Progenitor cell of endocrine pancreas (in vitro differentiated cells): ENCODE results near the gene MAZ. TPM values are rescaled to one million over a fixed set of nuclear protein-coding genes. Genes with fewer than 3 reads are reported as not detected.

Source experiments
- DNase-seq: peaks from one replicate; pipeline ENCODE4 v3.0.0; 2021; ENCODE audit warnings: low spot score; ENCODE audit not compliant: unreplicated experiment
- H3K27ac Mint-ChIP-seq: 2 replicates; pipeline ENCODE4 v1.8.0; 2021; ENCODE audit warnings: mild to moderate bottlenecking, moderate library complexity, mixed read lengths
- H3K27me3 Mint-ChIP-seq: 2 replicates; pipeline ENCODE4 v1.8.0; 2021; ENCODE audit warnings: mixed read lengths
- H3K36me3 Mint-ChIP-seq: 2 replicates; pipeline ENCODE4 v1.8.0; 2022; ENCODE audit warnings: mixed read lengths; ENCODE audit not compliant: insufficient read depth
- H3K4me1 Mint-ChIP-seq: 2 replicates; pipeline ENCODE4 v1.8.0; 2021; ENCODE audit warnings: low read depth, mixed read lengths
- H3K4me3 Mint-ChIP-seq: 2 replicates; pipeline ENCODE4 v1.8.0; 2021; ENCODE audit warnings: low read depth, mild to moderate bottlenecking, moderate library complexity, mixed read lengths
- H3K9me3 Mint-ChIP-seq: 2 replicates; pipeline ENCODE4 v1.8.0; 2021; ENCODE audit warnings: low read depth, mixed read lengths
- total RNA-seq: library from RNA; stranded (reverse); gene quantifications from 2 replicates; pipeline ENCODE4 v1.2.1, GENCODE V29; 2021
- TF ChIP-seq, protein P1 (sequence below): fragments of 200-600 bp; sonication (generic); IDR thresholded peaks from one replicate; pipeline ENCODE4 v1.5.0; 2021; ENCODE audit warnings: antibody characterized with exemption, mild to moderate bottlenecking; ENCODE audit not compliant: unreplicated experiment

MAZ gene
- total RNA-seq, 1 donor from 2014 or later = 347 TPM

DNA sequence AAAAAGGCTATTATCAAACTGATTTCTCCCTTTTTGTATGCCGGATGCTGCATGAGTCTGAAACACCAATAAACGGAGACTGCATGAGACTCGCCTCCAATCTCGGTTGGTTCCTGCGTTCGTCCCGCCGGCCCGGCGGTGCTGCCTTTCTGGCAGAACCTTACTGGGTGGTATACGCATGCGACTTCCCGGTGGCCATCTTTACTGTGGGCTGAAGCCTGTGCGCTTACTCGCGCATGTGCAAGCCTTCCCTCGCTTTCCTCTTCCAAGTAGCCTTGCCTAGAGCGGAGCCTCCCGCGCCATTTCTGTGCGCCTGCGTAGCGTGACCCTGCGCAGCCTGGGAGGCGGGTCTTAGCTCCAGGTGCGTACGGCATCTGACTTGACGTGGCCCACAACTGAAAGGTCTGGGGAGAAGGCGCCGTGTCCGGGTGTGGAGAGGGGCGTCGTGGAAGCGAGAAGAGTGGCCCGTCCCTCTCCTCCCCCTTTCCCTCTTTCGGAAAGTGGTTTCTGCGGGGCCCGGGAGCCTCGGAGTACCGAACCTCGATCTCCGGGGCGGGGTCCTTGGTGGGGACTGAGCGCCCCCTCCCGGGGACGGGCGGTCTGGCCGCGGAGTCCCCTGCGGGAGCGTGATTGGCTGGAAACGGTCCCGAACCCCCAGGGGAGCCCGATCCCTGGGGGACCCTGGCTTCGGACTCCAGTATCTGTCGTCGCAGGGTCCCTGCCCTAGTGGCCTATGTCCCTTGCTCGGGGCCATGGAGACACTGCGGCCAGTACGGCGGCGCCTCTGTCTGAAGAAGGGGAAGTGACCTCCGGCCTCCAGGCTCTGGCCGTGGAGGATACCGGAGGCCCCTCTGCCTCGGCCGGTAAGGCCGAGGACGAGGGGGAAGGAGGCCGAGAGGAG lies 9.7 kb downstream of the MAZ start, which contains the start of gene PAGR1:
Gene PAGR1 (plus strand): TSS at position 360 of the 901 bp plus-strand sequence. CDS start 374 bp downstream, at position 734.
- H3K9me3 Mint-ChIP-seq = no peaks in the 10 kb centered on the region
- peaks cover 14% of the 10 kb centered on the region for H3K27me3 Mint-ChIP-seq
- peak within 1 kb of the TSS; percentile 85 for H3K4me3 Mint-ChIP-seq

DNA sequence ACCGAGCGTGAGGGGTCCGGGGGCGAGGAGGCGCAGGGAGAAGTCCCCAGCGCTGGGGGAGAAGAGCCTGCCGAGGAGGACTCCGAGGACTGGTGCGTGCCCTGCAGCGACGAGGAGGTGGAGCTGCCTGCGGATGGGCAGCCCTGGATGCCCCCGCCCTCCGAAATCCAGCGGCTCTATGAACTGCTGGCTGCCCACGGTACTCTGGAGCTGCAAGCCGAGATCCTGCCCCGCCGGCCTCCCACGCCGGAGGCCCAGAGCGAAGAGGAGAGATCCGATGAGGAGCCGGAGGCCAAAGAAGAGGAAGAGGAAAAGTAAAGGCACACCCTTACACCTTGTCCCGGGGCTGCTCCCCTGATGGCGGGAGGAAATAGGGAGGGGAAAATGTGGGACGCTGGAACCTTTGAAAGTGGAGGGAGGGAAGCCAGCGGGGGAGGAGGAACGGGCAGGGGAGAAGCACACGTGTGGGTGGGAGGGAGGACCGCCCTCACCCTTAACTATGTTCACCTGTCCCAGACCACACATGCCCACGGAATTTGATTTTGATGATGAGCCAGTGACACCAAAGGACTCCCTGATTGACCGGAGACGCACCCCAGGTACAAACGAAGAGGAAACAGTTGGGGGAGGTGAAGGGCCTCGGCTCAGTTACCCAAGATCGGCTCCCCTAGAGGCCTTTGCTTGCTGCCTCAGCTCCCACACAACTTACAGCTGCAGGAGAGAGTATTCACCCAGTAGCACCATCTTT lies 10.5 kb downstream of the MAZ start:
- TF ChIP-seq, protein P1, sequence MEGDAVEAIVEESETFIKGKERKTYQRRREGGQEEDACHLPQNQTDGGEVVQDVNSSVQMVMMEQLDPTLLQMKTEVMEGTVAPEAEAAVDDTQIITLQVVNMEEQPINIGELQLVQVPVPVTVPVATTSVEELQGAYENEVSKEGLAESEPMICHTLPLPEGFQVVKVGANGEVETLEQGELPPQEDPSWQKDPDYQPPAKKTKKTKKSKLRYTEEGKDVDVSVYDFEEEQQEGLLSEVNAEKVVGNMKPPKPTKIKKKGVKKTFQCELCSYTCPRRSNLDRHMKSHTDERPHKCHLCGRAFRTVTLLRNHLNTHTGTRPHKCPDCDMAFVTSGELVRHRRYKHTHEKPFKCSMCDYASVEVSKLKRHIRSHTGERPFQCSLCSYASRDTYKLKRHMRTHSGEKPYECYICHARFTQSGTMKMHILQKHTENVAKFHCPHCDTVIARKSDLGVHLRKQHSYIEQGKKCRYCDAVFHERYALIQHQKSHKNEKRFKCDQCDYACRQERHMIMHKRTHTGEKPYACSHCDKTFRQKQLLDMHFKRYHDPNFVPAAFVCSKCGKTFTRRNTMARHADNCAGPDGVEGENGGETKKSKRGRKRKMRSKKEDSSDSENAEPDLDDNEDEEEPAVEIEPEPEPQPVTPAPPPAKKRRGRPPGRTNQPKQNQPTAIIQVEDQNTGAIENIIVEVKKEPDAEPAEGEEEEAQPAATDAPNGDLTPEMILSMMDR = peak; percentile 13
- Mint-ChIP-seq H3K27me3 (peaks cover 14% of the 10 kb centered on the region), H3K9me3 (no peaks in the 10 kb centered on the region), H3K4me3 (peak overlapping the region; percentile 85), H3K27ac (peak overlapping the region; percentile 79), H3K4me1 (peaks cover 33% of the 10 kb centered on the region), H3K36me3 (peaks cover 15% of the 10 kb centered on the region)
- DNase-seq = no peak

More for the DNA sequence above, 9.7 kb downstream of the MAZ start, which contains the start of gene PAGR1:
- DNase-seq = peak; percentile 92
- peak within 1 kb of the TSS; percentile 96 for H3K27ac Mint-ChIP-seq
- peaks cover 15% of the 10 kb centered on the region for H3K36me3 Mint-ChIP-seq
- TF ChIP-seq, protein P1 = peak; percentile 94
- H3K4me1 Mint-ChIP-seq = peaks cover 38% of the 10 kb centered on the region

DNA sequence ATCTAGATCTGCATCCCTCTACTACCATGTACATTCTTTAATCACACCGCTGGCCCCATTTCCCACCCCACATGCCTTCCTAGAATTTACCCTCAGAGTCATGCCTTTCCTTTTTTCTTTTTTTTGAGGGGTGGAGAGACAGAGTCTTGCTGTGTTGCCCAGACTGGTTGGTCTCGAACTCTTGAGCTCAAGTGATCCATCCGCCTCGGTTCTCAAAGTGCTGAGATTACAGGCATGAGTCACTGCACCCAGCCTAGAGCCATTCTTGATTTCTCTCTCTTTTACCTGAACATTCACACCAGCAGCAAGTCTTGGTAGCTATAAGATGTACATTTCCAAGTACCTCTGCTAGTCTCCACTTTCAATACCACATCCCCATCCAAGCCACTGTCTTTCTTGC lies 11.8 kb downstream of the MAZ start:
- DNase-seq = no peak
- TF ChIP-seq, protein P1 = no peak
- Mint-ChIP-seq H3K27ac (no peak overlapping the region), H3K36me3 (peaks cover 15% of the 10 kb centered on the region), H3K27me3 (peaks cover 11% of the 10 kb centered on the region), H3K4me1 (peaks cover 32% of the 10 kb centered on the region), H3K4me3 (peak overlapping the region; percentile 54), H3K9me3 (no peaks in the 10 kb centered on the region)

DNA sequence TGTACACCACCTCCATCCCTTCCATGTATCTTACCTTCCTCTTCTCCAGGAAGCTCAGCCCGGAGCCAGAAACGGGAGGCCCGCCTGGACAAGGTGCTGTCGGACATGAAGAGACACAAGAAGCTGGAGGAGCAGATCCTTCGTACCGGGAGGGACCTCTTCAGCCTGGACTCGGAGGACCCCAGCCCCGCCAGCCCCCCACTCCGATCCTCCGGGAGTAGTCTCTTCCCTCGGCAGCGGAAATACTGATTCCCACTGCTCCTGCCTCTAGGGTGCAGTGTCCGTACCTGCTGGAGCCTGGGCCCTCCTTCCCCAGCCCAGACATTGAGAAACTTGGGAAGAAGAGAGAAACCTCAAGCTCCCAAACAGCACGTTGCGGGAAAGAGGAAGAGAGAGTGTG lies 13.2 kb downstream of the MAZ start:
- Mint-ChIP-seq H3K27me3 (peaks cover 6% of the 10 kb centered on the region), H3K9me3 (no peaks in the 10 kb centered on the region), H3K36me3 (peaks cover 15% of the 10 kb centered on the region), H3K4me1 (peaks cover 32% of the 10 kb centered on the region), H3K4me3 (peak overlapping the region; percentile 8), H3K27ac (no peak overlapping the region)
- TF ChIP-seq, protein P1 = no peak
- DNase-seq = no peak

DNA sequence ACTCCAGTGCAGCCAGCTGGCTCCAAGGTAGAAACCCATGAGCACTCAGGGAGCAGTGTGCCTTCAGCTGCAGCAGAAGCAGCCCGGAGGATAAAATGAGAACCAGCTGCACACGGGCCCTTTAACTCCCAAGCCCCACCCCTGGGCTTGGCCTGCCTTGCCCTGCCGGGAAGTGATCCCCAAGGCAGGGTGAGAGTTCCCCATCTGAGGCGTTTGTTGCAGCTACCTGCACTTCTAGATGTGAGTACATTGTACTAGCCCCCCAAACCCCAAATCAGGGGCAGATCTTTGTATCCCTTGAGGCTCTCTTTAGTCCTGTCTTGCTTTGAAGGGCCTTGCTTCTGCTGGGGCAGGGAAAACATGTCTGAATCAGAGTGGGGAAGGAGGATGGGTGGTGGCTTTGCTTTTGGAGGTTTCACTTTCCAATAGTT lies 14.0 kb downstream of the MAZ start, which contains the start of gene MVP:
Gene MVP (plus strand): TSS at position 192 of the 431 bp plus-strand sequence. CDS start 10,088 bp downstream, outside the sequence.
- peak within 1 kb of the TSS; percentile 59 for H3K4me3 Mint-ChIP-seq
- peaks cover 15% of the 10 kb centered on the region for H3K36me3 Mint-ChIP-seq
- H3K4me1 Mint-ChIP-seq = peaks cover 26% of the 10 kb centered on the region
- peak within 1 kb of the TSS; percentile 57 for H3K27ac Mint-ChIP-seq
- no peaks in the 10 kb centered on the region for H3K27me3 Mint-ChIP-seq
- TF ChIP-seq, protein P1 = no peak
- no peaks in the 10 kb centered on the region for H3K9me3 Mint-ChIP-seq
- no peak for DNase-seq
